Measurements from ENCODE around the gene RBBP5. TPM values are rescaled to one million over a fixed set of nuclear protein-coding genes. Genes with fewer than 3 reads are reported as not detected.

RBBP5 gene
- total RNA-seq, 1 donor from 2014 or later, result 24.5 TPM

- no peak for DNase-seq
Observed at GRCh38 chr1:205129447-205130029, 7.8 kb upstream of the RBBP5 start.

- no peak for DNase-seq
Observed at GRCh38 chr1:205128050-205128449, 6.3 kb upstream of the RBBP5 start.

- DNase-seq, result no peak
Observed at GRCh38 chr1:205127646-205128045, 5.9 kb upstream of the RBBP5 start.

- DNase-seq, result no peak
Observed at GRCh38 chr1:205124726-205125125, 2.9 kb upstream of the RBBP5 start.

GRCh38 chr1:205122489-205122882 is 708 bp upstream of the RBBP5 start:
- DNase-seq, result no peak

- DNase-seq, result no peak
Observed at GRCh38 chr1:205118752-205119151, 3.0 kb downstream of the RBBP5 start.

GRCh38 chr1:205111354-205111753 is 10.4 kb downstream of the RBBP5 start:
- no peak for DNase-seq

- no peak for DNase-seq
Observed at GRCh38 chr1:205109711-205110110, 12.1 kb downstream of the RBBP5 start.

GRCh38 chr1:205109269-205109668 is 12.5 kb downstream of the RBBP5 start:
- DNase-seq, result no peak

- no peak for DNase-seq
Observed at GRCh38 chr1:205108464-205108863, 13.3 kb downstream of the RBBP5 start.

GRCh38 chr1:205107327-205107726 is 14.5 kb downstream of the RBBP5 start:
- no peak for DNase-seq

GRCh38 chr1:205102404-205102803 is 19.4 kb downstream of the RBBP5 start:
- no peak for DNase-seq

GRCh38 chr1:205098242-205098641 is 23.5 kb downstream of the RBBP5 start:
- no peak for DNase-seq

GRCh38 chr1:205095422-205095821 is 26.4 kb downstream of the RBBP5 start:
- no peak for DNase-seq

- DNase-seq, result no peak
Observed at GRCh38 chr1:205091043-205091740, 30.6 kb downstream of the RBBP5 start.

- no peak for DNase-seq
Observed at GRCh38 chr1:205088341-205088740, 33.4 kb downstream of the RBBP5 start.

GRCh38 chr1:205084360-205084759 is 37.4 kb downstream of the RBBP5 start, which contains the start of gene TMEM81:
TSS of gene TMEM81 (minus strand) at chr1:205084460. CDS start at chr1:205084320, 140 bp downstream.
- no peak for DNase-seq

- no peak for DNase-seq
Observed at GRCh38 chr1:205082431-205082830, 39.3 kb downstream of the RBBP5 start.

GRCh38 chr1:205077934-205078311 is 43.9 kb downstream of the RBBP5 start:
- DNase-seq, result no peak

- DNase-seq, result no peak
Observed at GRCh38 chr1:205077158-205077933, 44.4 kb downstream of the RBBP5 start.

GRCh38 chr1:205076245-205076761 is 45.5 kb downstream of the RBBP5 start:
- no peak for DNase-seq

GRCh38 chr1:205075642-205076155 is 46.1 kb downstream of the RBBP5 start:
- no peak for DNase-seq

GRCh38 chr1:205074513-205074912 is 47.3 kb downstream of the RBBP5 start:
- DNase-seq, result no peak
